Ishikawa (cell line): ENCODE data around the gene SAMD5.

ENCODE experiments used
- CEBPB ChIP-seq: IDR thresholded peaks from 2 replicates; pipeline ENCODE4 v1.6.1; 2012
- CREB1 ChIP-seq: IDR thresholded peaks from 2 replicates; pipeline ENCODE4 v1.6.1; 2012; ENCODE audit warnings: low read depth
- EGR1 ChIP-seq: IDR thresholded peaks from 2 replicates; pipeline ENCODE4 v1.6.1; 2012
- EP300 ChIP-seq: IDR thresholded peaks from 2 replicates; pipeline ENCODE4 v1.6.1; 2012; ENCODE audit warnings: borderline replicate concordance
- MAX ChIP-seq: IDR thresholded peaks from 2 replicates; pipeline ENCODE4 v1.6.1; 2012
- NFIC ChIP-seq: IDR thresholded peaks from 2 replicates; pipeline ENCODE4 v1.6.1; 2012
- RAD21 ChIP-seq: IDR thresholded peaks from 2 replicates; pipeline ENCODE4 v1.6.1; 2012; ENCODE audit warnings: low read depth
- REST ChIP-seq: IDR thresholded peaks from 2 replicates; pipeline ENCODE4 v1.6.1; 2012; ENCODE audit warnings: low read depth, mild to moderate bottlenecking
- TAF1 ChIP-seq: IDR thresholded peaks from 2 replicates; pipeline ENCODE4 v1.6.1; 2012; ENCODE audit warnings: low read depth, mild to moderate bottlenecking
- ZBTB7A ChIP-seq: IDR thresholded peaks from 2 replicates; pipeline ENCODE4 v1.6.1; 2012; ENCODE audit warnings: low read depth

GRCh38 chr6:147527197-147527596, 18.7 kb downstream of the SAMD5 start:
- TF ChIP-seq RAD21 (no peak), EGR1 (no peak), REST (no peak), EP300 (no peak), CREB1 (no peak), MAX (no peak), NFIC (no peak), ZBTB7A (no peak), CEBPB (no peak), TAF1 (no peak)
